ENCODE results near the gene TMEM151B.

DNA sequence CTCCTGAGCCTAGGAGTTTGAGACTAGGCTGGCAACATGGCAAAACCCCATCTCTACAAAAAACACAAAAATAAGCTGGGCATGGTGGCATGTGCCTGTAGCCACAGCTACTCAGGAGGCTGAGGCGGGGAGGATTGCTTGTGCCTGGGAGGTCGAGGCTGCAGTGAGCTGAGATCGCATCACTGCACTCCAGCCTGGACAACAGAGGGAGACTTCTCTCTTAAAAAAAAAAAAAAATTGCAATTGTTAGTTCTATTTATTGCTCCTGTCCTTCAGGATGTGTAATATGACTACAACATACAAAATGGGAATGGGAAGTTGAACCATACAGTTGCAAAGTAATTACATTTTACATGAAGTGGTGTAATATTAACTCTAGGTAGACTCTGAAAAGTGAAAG, 51.0 kb downstream of the TMEM151B start:
- TF ChIP-seq CTCF (IDR thresholded peaks at IDR 0.05) (no peak), POLR2AphosphoS5 (IDR thresholded peaks at IDR 0.05) (no peak), POLR2A (IDR thresholded peaks at IDR 0.05) (no peak), EP300 (IDR thresholded peaks at IDR 0.05) (no peak)

Data from upper lobe of left lung (tissue), 4 donors.